H1 (cell line): Measurements from ENCODE around the gene SGMS1. TPM values are rescaled to one million over a fixed set of nuclear protein-coding genes. Genes with fewer than 3 reads are reported as not detected.

Experiments used
- CTCF ChIA-PET: fragments of 300-600 bp; sonication (Branson Sonifier 250); formaldehyde crosslinking; loops from one replicate; lab custom pipeline; 2021; ENCODE audit not compliant: partially characterized antibody; lab: Charles Lee
- POLR2A ChIA-PET: fragments of 300-600 bp; sonication (Branson Sonifier 250); formaldehyde crosslinking; loops from one replicate; lab custom pipeline; 2021; ENCODE audit warnings: inconsistent platforms; ENCODE audit not compliant: partially characterized antibody; lab: Charles Lee
- DNase-seq, 2 experiments: peaks; one replicate each; pipeline versions ENCODE4 v3.0.0 to v3.0.0-alpha.2; 2010 to 2022; ENCODE audit warnings: low spot score in 2 of 2, low read depth in 1 of 2, mixed read lengths in 1 of 2
- FAIRE-seq: peaks from 2 replicates; lab custom pipeline; 2011; peaks lifted over from hg19 to GRCh38; lab: Jason Lieb, UNC
- H2AFZ ChIP-seq: 2 replicates; pipeline ENCODE4 v1.8.1; 2012; ENCODE audit warnings: low read length, inconsistent platforms
- H2AK5ac ChIP-seq: 2 replicates; pipeline ENCODE4 v1.6.1; 2013; ENCODE audit warnings: low read depth, low read length
- H2BK120ac ChIP-seq: replicated peaks from 2 replicates; pipeline ENCODE3; 2013; ENCODE audit warnings: low read depth, low read length, inconsistent platforms
- H2BK12ac ChIP-seq: 2 replicates; pipeline ENCODE4 v1.6.1; 2013; ENCODE audit warnings: low read depth, low read length
- H2BK15ac ChIP-seq: 2 replicates; pipeline ENCODE4 v1.6.1; 2013; ENCODE audit warnings: low read length
- H2BK20ac ChIP-seq: 2 replicates; pipeline ENCODE4 v1.6.1; 2013; ENCODE audit warnings: low read length
- H2BK5ac ChIP-seq: 2 replicates; pipeline ENCODE4 v1.6.1; 2013; ENCODE audit warnings: low read depth, low read length
- H3K14ac ChIP-seq: 2 replicates; pipeline ENCODE4 v1.6.1; 2013; ENCODE audit warnings: inconsistent platforms; ENCODE audit not compliant: insufficient read length
- H3K18ac ChIP-seq: 2 replicates; pipeline ENCODE4 v1.6.1; 2013; ENCODE audit warnings: low read length; ENCODE audit errors: extremely low read depth
- H3K23ac ChIP-seq: 2 replicates; pipeline ENCODE4 v1.6.1; 2013; ENCODE audit warnings: inconsistent platforms; ENCODE audit not compliant: insufficient read length
- H3K23me2 ChIP-seq: 2 replicates; pipeline ENCODE4 v1.6.1; 2013; ENCODE audit warnings: low read depth, low read length
- H3K27ac ChIP-seq: 2 replicates; pipeline ENCODE4 v1.6.1; 2011; ENCODE audit warnings: low read depth, low read length, inconsistent platforms
- H3K27me3 ChIP-seq, 4 experiments: replicated peaks in 1 of 4; 1 replicate in 1 of 4; 2 replicates in 3 of 4; pipeline versions ENCODE4 v1.6.1 to v1.8.1; 2011 to 2013; ENCODE audit warnings: low read length in 3 of 4, mild to moderate bottlenecking in 3 of 4, inconsistent platforms in 2 of 4, mixed read lengths in 2 of 4, moderate library complexity in 1 of 4; ENCODE audit not compliant: control insufficient read depth in 3 of 4, insufficient read depth in 3 of 4; ENCODE audit errors: extremely low read depth in 1 of 4
- H3K36me3 ChIP-seq, 4 experiments: 2 replicates each; pipeline versions ENCODE4 v1.6.1 to v1.8.1; 2011 to 2013; ENCODE audit warnings: mild to moderate bottlenecking in 4 of 4, low read length in 3 of 4, moderate library complexity in 2 of 4, control low read depth in 1 of 4, inconsistent platforms in 1 of 4; ENCODE audit not compliant: insufficient read depth in 4 of 4, control insufficient read depth in 2 of 4
- H3K4ac ChIP-seq: replicated peaks from 2 replicates; pipeline ENCODE3; 2013; ENCODE audit warnings: low read length, low read depth, mixed read lengths, inconsistent platforms; ENCODE audit not compliant: insufficient read length
- H3K4me1 ChIP-seq, 4 experiments: replicated peaks in 1 of 4; 1 replicate in 1 of 4; 2 replicates in 3 of 4; pipeline versions ENCODE4 v1.6.1 to v1.8.1; 2011 to 2013; ENCODE audit warnings: low read length in 3 of 4, inconsistent platforms in 2 of 4, mixed read lengths in 1 of 4; ENCODE audit not compliant: insufficient read depth in 4 of 4, control insufficient read depth in 3 of 4
- H3K4me2 ChIP-seq, 2 experiments: 2 replicates each; pipeline versions ENCODE4 v1.6.1 to v1.8.1; 2011 to 2013; ENCODE audit warnings: low read depth in 2 of 2, low read length in 2 of 2, control low read depth in 1 of 2, inconsistent platforms in 1 of 2, mild to moderate bottlenecking in 1 of 2; ENCODE audit not compliant: insufficient read depth in 1 of 2
- H3K4me3 ChIP-seq, 4 experiments: fragments of 200-600, 300-600 bp in 1 of 4; sonication (generic), shearing (Covaris generic), sonication (Bioruptor Twin) in 1 of 4; 2 replicates each; pipeline versions ENCODE4 v1.5.1 to v1.8.1; 2011 to 2016; ENCODE audit warnings: low read length in 4 of 4, low read depth in 3 of 4, control low read depth in 2 of 4, inconsistent platforms in 2 of 4, mild to moderate bottlenecking in 2 of 4, mixed read lengths in 1 of 4, moderate library complexity in 1 of 4; ENCODE audit not compliant: insufficient read depth in 2 of 4; ENCODE audit errors: extremely low read depth in 1 of 4
- H3K56ac ChIP-seq: replicated peaks from 2 replicates; pipeline ENCODE3; 2013; ENCODE audit warnings: low read depth, mild to moderate bottlenecking, mixed read lengths, low read length, inconsistent platforms; ENCODE audit not compliant: insufficient read length
- H3K79me1 ChIP-seq: 2 replicates; pipeline ENCODE4 v1.6.1; 2013; ENCODE audit warnings: low read depth, low read length, control low read depth
- H3K79me2 ChIP-seq, 2 experiments: 2 replicates each; pipeline versions ENCODE4 v1.6.1 to v1.8.1; 2012 to 2013; ENCODE audit warnings: low read length in 2 of 2, mild to moderate bottlenecking in 2 of 2, inconsistent platforms in 1 of 2; ENCODE audit not compliant: insufficient read depth in 2 of 2, control insufficient read depth in 1 of 2
- H3K9ac ChIP-seq, 4 experiments: replicated peaks in 1 of 4; 1 replicate in 1 of 4; 2 replicates in 3 of 4; pipeline versions ENCODE4 v1.6.1 to v1.8.1; 2011 to 2013; ENCODE audit warnings: low read depth in 3 of 4, low read length in 3 of 4, control low read depth in 2 of 4, mild to moderate bottlenecking in 2 of 4, moderate library complexity in 2 of 4, inconsistent platforms in 1 of 4; ENCODE audit errors: extremely low read depth in 1 of 4
- H3K9me3 ChIP-seq, 2 experiments: 2 replicates each; pipeline versions ENCODE4 v1.6.1 to v1.8.1; 2012 to 2013; ENCODE audit warnings: mild to moderate bottlenecking in 2 of 2, moderate library complexity in 2 of 2, control low read depth in 1 of 2, inconsistent platforms in 1 of 2, low read depth in 1 of 2, low read length in 1 of 2, mixed read lengths in 1 of 2; ENCODE audit not compliant: insufficient read depth in 2 of 2
- H4K20me1 ChIP-seq, 2 experiments: replicated peaks in 1 of 2; 2 replicates each; pipeline versions ENCODE3 to v1.8.1; 2011 to 2013; ENCODE audit warnings: inconsistent platforms in 2 of 2, low read length in 2 of 2, mild to moderate bottlenecking in 1 of 2; ENCODE audit not compliant: insufficient read depth in 2 of 2, control insufficient read depth in 1 of 2
- H4K5ac ChIP-seq: 2 replicates; pipeline ENCODE4 v1.6.1; 2013; ENCODE audit warnings: low read length, low read depth, mixed read lengths, inconsistent platforms; ENCODE audit not compliant: insufficient read length
- H4K8ac ChIP-seq: 2 replicates; pipeline ENCODE4 v1.8.0; 2013; ENCODE audit warnings: mild to moderate bottlenecking, moderate library complexity, low read length, inconsistent platforms; ENCODE audit not compliant: insufficient read depth; ENCODE audit errors: extremely low read depth
- H4K91ac ChIP-seq: replicated peaks from 2 replicates; pipeline ENCODE3; 2013; ENCODE audit warnings: low read length, mixed read lengths, inconsistent platforms; ENCODE audit not compliant: insufficient read length
- BCL11A ChIP-seq, 2 experiments: IDR thresholded peaks; one replicate each; pipeline ENCODE4 v1.6.1; 2011; ENCODE audit warnings: low read depth in 2 of 2, low read length in 2 of 2, mild to moderate bottlenecking in 2 of 2
- CREB1 ChIP-seq: IDR thresholded peaks from 2 replicates; pipeline ENCODE4 v1.6.1; 2012; ENCODE audit warnings: inconsistent platforms
- HDAC2 ChIP-seq, 2 experiments: fragments of 300-600 bp in 1 of 2; sonication (generic) in 1 of 2; IDR thresholded peaks; 2 replicates each; pipeline ENCODE4 v1.6.1; 2011 to 2012; ENCODE audit warnings: low read depth in 2 of 2, low read length in 2 of 2, mild to moderate bottlenecking in 2 of 2, moderate library complexity in 2 of 2, borderline replicate concordance in 1 of 2, inconsistent platforms in 1 of 2
- JUN ChIP-seq: IDR thresholded peaks from 2 replicates; pipeline ENCODE4 v1.6.1; 2011; ENCODE audit warnings: low read depth, mild to moderate bottlenecking, improper control_type of control experiment, low read length
- MAFK ChIP-seq: IDR thresholded peaks from 2 replicates; pipeline ENCODE4 v1.6.1; 2012; ENCODE audit warnings: low read depth, mild to moderate bottlenecking, improper control_type of control experiment, low read length
- SRF ChIP-seq: IDR thresholded peaks from 2 replicates; pipeline ENCODE4 v1.6.1; 2011; ENCODE audit warnings: mild to moderate bottlenecking, low read depth, low read length, moderate library complexity
- SUZ12 ChIP-seq: fragments of 200-600 bp; sonication (generic); IDR thresholded peaks from 2 replicates; pipeline ENCODE4 v1.6.1; 2012; ENCODE audit warnings: mild to moderate bottlenecking, inconsistent platforms, low read length, moderate library complexity, mixed read lengths
- TBP ChIP-seq: IDR thresholded peaks from 2 replicates; pipeline ENCODE4 v1.6.1; 2011; ENCODE audit warnings: low read depth, low read length, improper control_type of control experiment
- ZNF274 ChIP-seq: IDR thresholded peaks from 2 replicates; pipeline ENCODE4 v1.7.0; 2012; ENCODE audit warnings: low read length, borderline replicate concordance; ENCODE audit errors: extremely low read depth
- WGBS, 2 experiments: shearing (Covaris generic) in 1 of 2; methylation state at CpG; one replicate each; pipeline versions ENCODE4 v1.1.6 to v1.1.7; 2013 to 2015; ENCODE audit warnings: low lambda C conversion rate in 2 of 2, mixed read lengths in 2 of 2, inconsistent platforms in 1 of 2, low coverage in 1 of 2, missing lambda C conversion rate in 1 of 2; ENCODE audit not compliant: insufficient replicate concordance in 2 of 2, insufficient coverage in 1 of 2, insufficient read length in 1 of 2; ENCODE audit errors: extremely low coverage in 1 of 2, missing lambda C conversion rate in 1 of 2; 5-methylcytosine and 5-hydroxymethylcytosine counted together
- polyA plus RNA-seq, 7 experiments: library from polyadenylated mRNA; depleted of rRNA in 3 of 7; stranded (reverse) in 5 of 7; unstranded in 2 of 7; fragments of >200 nt in 5 of 7; fragments of 200-250 nt in 2 of 7; gene quantifications; 1 replicate in 5 of 7; 2 replicates in 1 of 7; 4 replicates in 1 of 7; pipeline versions ENCODE4 v1.2.1 to v1.2.3, GENCODE V29; 2011 to 2013; ENCODE audit warnings: missing spikeins in 2 of 7, mixed read lengths in 2 of 7
- total RNA-seq: library from RNA; stranded (reverse); fragmentation: NEBNext Ultra II Directional; extraction: Animal tissue kit (Norgen Biotek cat#: 25700); gene quantifications from 2 replicates; pipeline ENCODE4 v1.2.1, GENCODE V29; 2021
- TF ChIP-seq, protein P1 (sequence below), 3 experiments: IDR thresholded peaks; 1 replicate in 2 of 3; 2 replicates in 1 of 3; pipeline versions ENCODE4 v1.5.1 to v1.6.1; 2011; ENCODE audit warnings: low read length in 3 of 3, mild to moderate bottlenecking in 3 of 3, inconsistent platforms in 2 of 3, low read depth in 1 of 3, moderate library complexity in 1 of 3; ENCODE audit not compliant: insufficient read depth in 1 of 3; ENCODE audit errors: control extremely low read depth in 1 of 3
- TF ChIP-seq, protein P2 (sequence below): IDR thresholded peaks from 2 replicates; pipeline ENCODE4 v1.6.1; 2011; ENCODE audit warnings: low read depth, mild to moderate bottlenecking, low read length; ENCODE audit not compliant: insufficient read depth

The SGMS1 gene
- total and polyA plus RNA-seq, 2 of the 8 experiments (the other 6 are each of a cell fraction or from before 2014, with no cell fraction given) = 6.0 to 15.6 TPM

GRCh38 chr10:50461834-50462233 is 161.9 kb downstream of the SGMS1 start:
- POLR2A ChIA-PET = no interaction called here
- Histone ChIP-seq H3K27me3 (no peaks in the 10 kb centered on the region), H3K56ac (no peak overlapping the region), H3K14ac (no peak overlapping the region), H2BK5ac (no peak overlapping the region), H2BK12ac (no peak overlapping the region), H2BK15ac (no peak overlapping the region), H3K4me1 (no peaks in the 10 kb centered on the region), H3K79me1 (no peaks in the 10 kb centered on the region), H2AK5ac (no peak overlapping the region), H3K23ac (no peak overlapping the region), H3K4ac (no peak overlapping the region), H3K4me3 (no peak overlapping the region), H3K4me2 (no peak overlapping the region), H4K8ac (no peak overlapping the region), H3K79me2 (no peaks in the 10 kb centered on the region), H2BK20ac (no peak overlapping the region), H2AFZ (no peak overlapping the region), H3K36me3 (peaks cover 0 to 10% (median 5%) of the 10 kb centered on the region in 4 experiments; a peak in 3 of 8 replicates), H3K9me3 (no peaks in the 10 kb centered on the region), H4K5ac (no peak overlapping the region), H3K9ac (no peak overlapping the region), H3K18ac (no peak overlapping the region), H4K91ac (no peak overlapping the region), H3K23me2 (no peaks in the 10 kb centered on the region), H3K27ac (no peak overlapping the region), H2BK120ac (no peak overlapping the region), H4K20me1 (no peaks in the 10 kb centered on the region)
- DNase-seq (no peak), FAIRE-seq (no peak)
- CTCF ChIA-PET = interaction anchor here (0.6 to 1.3 kb wide), 2 partner anchors 152 to 601 kb away, joined by 3 to 4 read pairs; no protein-coding TSS in a partner anchor
- 86% methylated on average over 3 of the region's 3 CpGs; no CpG with 5 or more reads in 1 of the 2 experiments for WGBS, 2 experiments
- TF ChIP-seq, protein P1, sequence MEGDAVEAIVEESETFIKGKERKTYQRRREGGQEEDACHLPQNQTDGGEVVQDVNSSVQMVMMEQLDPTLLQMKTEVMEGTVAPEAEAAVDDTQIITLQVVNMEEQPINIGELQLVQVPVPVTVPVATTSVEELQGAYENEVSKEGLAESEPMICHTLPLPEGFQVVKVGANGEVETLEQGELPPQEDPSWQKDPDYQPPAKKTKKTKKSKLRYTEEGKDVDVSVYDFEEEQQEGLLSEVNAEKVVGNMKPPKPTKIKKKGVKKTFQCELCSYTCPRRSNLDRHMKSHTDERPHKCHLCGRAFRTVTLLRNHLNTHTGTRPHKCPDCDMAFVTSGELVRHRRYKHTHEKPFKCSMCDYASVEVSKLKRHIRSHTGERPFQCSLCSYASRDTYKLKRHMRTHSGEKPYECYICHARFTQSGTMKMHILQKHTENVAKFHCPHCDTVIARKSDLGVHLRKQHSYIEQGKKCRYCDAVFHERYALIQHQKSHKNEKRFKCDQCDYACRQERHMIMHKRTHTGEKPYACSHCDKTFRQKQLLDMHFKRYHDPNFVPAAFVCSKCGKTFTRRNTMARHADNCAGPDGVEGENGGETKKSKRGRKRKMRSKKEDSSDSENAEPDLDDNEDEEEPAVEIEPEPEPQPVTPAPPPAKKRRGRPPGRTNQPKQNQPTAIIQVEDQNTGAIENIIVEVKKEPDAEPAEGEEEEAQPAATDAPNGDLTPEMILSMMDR (IDR thresholded peaks at IDR 0.05; ENCODE audit: control extremely low read depth in 1 of 3, insufficient read depth in 1 of 3, low read depth in 1 of 3, low read length in 3 of 3) = no peak
- no peak for TF ChIP-seq MAFK
- no peak for TF ChIP-seq ZNF274
- TF ChIP-seq SUZ12 = no peak
- TF ChIP-seq SRF = no peak
- TF ChIP-seq JUN = no peak
- no peak for TF ChIP-seq TBP
- no peak for TF ChIP-seq CREB1
- TF ChIP-seq, protein P2, sequence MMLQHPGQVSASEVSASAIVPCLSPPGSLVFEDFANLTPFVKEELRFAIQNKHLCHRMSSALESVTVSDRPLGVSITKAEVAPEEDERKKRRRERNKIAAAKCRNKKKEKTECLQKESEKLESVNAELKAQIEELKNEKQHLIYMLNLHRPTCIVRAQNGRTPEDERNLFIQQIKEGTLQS = no peak
- TF ChIP-seq BCL11A (IDR thresholded peaks at IDR 0.05; ENCODE audit: low read depth in 2 of 2, low read length in 2 of 2) = no peak
- TF ChIP-seq HDAC2 (IDR thresholded peaks at IDR 0.05; ENCODE audit: borderline replicate concordance in 1 of 2, low read depth in 2 of 2, low read length in 2 of 2) = no peak
